ENCODE measurements around the gene ZNF581. TPM values are rescaled to one million over a fixed set of nuclear protein-coding genes. Genes with fewer than 3 reads are reported as not detected.
A peak's percentile ranks its signal among the peaks of the same experiment; 100 is the strongest.

The ZNF581 gene
- total and polyA plus RNA-seq, 4 donors = 2.1 to 7.3 (median 5.2) TPM

DNA sequence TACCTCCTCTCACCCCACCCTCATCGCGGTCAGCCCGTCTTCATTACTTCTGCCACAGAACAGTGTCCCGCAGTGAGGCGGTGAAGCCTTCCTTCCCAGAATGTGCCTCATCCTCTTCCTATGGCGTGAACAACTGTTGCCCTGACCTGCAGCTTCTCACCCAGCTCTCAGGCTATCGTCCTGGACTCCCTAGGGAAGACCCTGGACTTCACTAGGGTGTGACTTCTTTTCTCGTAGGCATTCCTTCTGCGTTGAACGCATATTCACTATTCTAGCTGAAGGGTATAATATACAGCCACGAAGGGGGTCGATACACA lies 37.0 kb upstream of the ZNF581 start:
- Histone ChIP-seq H3K9me3 (ENCODE audit: control insufficient read depth in 4 of 4, low read length in 3 of 4) (no peaks in the 10 kb centered on the region), H3K4me3 (ENCODE audit: low read depth in 1 of 3, low read length in 3 of 3) (peak overlapping the region; percentile 76 to 91 (median 91)), H3K27me3 (ENCODE audit: control insufficient read depth in 4 of 4, insufficient read depth in 4 of 4, low read length in 3 of 4) (no peaks in the 10 kb centered on the region), H3K36me3 (ENCODE audit: control insufficient read depth in 4 of 4, insufficient read depth in 3 of 4, low read depth in 1 of 4, low read length in 3 of 4) (peaks cover 0 to 8% (median 2%) of the 10 kb centered on the region in 4 donors), H3K27ac (ENCODE audit: low read depth in 1 of 2, low read length in 2 of 2) (peak overlapping the region; percentile 92), H3K9ac (ENCODE audit: low read depth in 1 of 2, low read length in 2 of 2) (no peak overlapping the region), H3K4me1 (ENCODE audit: control insufficient read depth in 4 of 4, insufficient read depth in 4 of 4, low read length in 3 of 4) (peaks cover 0 to 18% (median 16%) of the 10 kb centered on the region in 4 donors)
- TF ChIP-seq GABPA (IDR thresholded peaks at IDR 0.05 in 1 of 2, conservative IDR thresholded peaks at IDR 0.05 in 1 of 2) (no peak), FOXA1 (IDR thresholded peaks at IDR 0.05) (no peak), FOXA2 (IDR thresholded peaks at IDR 0.05) (no peak), RAD21 (IDR thresholded peaks at IDR 0.05) (no peak), EGR1 (IDR thresholded peaks at IDR 0.05; ENCODE audit: low read depth in 2 of 2) (no peak), HNF4G (IDR thresholded peaks at IDR 0.05) (no peak), YY1 (IDR thresholded peaks at IDR 0.05) (no peak), SP1 (IDR thresholded peaks at IDR 0.05) (no peak)
- TF ChIP-seq, protein P1, sequence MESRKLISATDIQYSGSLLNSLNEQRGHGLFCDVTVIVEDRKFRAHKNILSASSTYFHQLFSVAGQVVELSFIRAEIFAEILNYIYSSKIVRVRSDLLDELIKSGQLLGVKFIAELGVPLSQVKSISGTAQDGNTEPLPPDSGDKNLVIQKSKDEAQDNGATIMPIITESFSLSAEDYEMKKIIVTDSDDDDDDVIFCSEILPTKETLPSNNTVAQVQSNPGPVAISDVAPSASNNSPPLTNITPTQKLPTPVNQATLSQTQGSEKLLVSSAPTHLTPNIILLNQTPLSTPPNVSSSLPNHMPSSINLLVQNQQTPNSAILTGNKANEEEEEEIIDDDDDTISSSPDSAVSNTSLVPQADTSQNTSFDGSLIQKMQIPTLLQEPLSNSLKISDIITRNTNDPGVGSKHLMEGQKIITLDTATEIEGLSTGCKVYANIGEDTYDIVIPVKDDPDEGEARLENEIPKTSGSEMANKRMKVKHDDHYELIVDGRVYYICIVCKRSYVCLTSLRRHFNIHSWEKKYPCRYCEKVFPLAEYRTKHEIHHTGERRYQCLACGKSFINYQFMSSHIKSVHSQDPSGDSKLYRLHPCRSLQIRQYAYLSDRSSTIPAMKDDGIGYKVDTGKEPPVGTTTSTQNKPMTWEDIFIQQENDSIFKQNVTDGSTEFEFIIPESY (IDR thresholded peaks at IDR 0.05) = no peak
- TF ChIP-seq, protein P2, sequence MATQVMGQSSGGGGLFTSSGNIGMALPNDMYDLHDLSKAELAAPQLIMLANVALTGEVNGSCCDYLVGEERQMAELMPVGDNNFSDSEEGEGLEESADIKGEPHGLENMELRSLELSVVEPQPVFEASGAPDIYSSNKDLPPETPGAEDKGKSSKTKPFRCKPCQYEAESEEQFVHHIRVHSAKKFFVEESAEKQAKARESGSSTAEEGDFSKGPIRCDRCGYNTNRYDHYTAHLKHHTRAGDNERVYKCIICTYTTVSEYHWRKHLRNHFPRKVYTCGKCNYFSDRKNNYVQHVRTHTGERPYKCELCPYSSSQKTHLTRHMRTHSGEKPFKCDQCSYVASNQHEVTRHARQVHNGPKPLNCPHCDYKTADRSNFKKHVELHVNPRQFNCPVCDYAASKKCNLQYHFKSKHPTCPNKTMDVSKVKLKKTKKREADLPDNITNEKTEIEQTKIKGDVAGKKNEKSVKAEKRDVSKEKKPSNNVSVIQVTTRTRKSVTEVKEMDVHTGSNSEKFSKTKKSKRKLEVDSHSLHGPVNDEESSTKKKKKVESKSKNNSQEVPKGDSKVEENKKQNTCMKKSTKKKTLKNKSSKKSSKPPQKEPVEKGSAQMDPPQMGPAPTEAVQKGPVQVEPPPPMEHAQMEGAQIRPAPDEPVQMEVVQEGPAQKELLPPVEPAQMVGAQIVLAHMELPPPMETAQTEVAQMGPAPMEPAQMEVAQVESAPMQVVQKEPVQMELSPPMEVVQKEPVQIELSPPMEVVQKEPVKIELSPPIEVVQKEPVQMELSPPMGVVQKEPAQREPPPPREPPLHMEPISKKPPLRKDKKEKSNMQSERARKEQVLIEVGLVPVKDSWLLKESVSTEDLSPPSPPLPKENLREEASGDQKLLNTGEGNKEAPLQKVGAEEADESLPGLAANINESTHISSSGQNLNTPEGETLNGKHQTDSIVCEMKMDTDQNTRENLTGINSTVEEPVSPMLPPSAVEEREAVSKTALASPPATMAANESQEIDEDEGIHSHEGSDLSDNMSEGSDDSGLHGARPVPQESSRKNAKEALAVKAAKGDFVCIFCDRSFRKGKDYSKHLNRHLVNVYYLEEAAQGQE (IDR thresholded peaks at IDR 0.05) = no peak
- TF ChIP-seq, protein P3, sequence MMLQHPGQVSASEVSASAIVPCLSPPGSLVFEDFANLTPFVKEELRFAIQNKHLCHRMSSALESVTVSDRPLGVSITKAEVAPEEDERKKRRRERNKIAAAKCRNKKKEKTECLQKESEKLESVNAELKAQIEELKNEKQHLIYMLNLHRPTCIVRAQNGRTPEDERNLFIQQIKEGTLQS (IDR thresholded peaks at IDR 0.05) = no peak
- TF ChIP-seq, protein P4, sequence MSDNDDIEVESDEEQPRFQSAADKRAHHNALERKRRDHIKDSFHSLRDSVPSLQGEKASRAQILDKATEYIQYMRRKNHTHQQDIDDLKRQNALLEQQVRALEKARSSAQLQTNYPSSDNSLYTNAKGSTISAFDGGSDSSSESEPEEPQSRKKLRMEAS (IDR thresholded peaks at IDR 0.05) = no peak
- 25% methylated on average over 12 of the region's 12 CpGs for WGBS
- DNase-seq (ENCODE audit: low spot score) = no peak

DNA sequence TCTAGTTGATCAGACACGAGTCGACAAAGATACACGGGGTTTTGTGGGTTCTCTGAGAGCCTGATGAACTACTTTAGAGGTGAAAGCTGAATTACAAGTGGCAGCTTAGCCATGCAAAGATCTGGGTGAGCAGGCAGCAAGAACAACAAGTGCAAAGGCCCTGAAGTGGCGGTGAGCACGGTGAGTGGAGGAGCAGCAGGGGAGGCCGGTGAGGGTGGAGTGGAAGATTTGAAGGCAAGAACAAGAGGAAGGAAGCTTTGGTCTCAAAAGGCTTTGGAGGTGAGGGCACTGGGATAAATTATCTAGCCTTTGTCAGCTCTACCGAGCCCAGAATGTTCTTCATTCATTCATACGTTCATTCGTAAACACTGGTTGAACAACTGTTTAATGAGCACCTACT lies 36.6 kb upstream of the ZNF581 start:
- H3K4me1 ChIP-seq (ENCODE audit: control insufficient read depth in 4 of 4, insufficient read depth in 4 of 4, low read length in 3 of 4) = peaks cover 0 to 18% (median 15%) of the 10 kb centered on the region in 4 donors
- H3K27me3 ChIP-seq (ENCODE audit: control insufficient read depth in 4 of 4, insufficient read depth in 4 of 4, low read length in 3 of 4) = no peaks in the 10 kb centered on the region
- no peak overlapping the region for H3K9ac ChIP-seq (ENCODE audit: low read depth in 1 of 2, low read length in 2 of 2)
- no peak overlapping the region for H3K4me3 ChIP-seq (ENCODE audit: low read depth in 1 of 3, low read length in 3 of 3)
- peaks cover 0 to 8% (median 2%) of the 10 kb centered on the region in 4 donors for H3K36me3 ChIP-seq (ENCODE audit: control insufficient read depth in 4 of 4, insufficient read depth in 3 of 4, low read depth in 1 of 4, low read length in 3 of 4)
- no peaks in the 10 kb centered on the region for H3K9me3 ChIP-seq (ENCODE audit: control insufficient read depth in 4 of 4, low read length in 3 of 4)
- H3K27ac ChIP-seq (ENCODE audit: low read depth in 1 of 2, low read length in 2 of 2) = no peak overlapping the region
- WGBS = 80% methylated on average over 9 of the region's 9 CpGs
- TF ChIP-seq HNF4A (conservative IDR thresholded peaks at IDR 0.05) (no peak), TAF1 (conservative IDR thresholded peaks at IDR 0.05) (no peak)
- TF ChIP-seq, protein P3 (IDR thresholded peaks at IDR 0.05) = no peak
- TF ChIP-seq, protein P5, sequence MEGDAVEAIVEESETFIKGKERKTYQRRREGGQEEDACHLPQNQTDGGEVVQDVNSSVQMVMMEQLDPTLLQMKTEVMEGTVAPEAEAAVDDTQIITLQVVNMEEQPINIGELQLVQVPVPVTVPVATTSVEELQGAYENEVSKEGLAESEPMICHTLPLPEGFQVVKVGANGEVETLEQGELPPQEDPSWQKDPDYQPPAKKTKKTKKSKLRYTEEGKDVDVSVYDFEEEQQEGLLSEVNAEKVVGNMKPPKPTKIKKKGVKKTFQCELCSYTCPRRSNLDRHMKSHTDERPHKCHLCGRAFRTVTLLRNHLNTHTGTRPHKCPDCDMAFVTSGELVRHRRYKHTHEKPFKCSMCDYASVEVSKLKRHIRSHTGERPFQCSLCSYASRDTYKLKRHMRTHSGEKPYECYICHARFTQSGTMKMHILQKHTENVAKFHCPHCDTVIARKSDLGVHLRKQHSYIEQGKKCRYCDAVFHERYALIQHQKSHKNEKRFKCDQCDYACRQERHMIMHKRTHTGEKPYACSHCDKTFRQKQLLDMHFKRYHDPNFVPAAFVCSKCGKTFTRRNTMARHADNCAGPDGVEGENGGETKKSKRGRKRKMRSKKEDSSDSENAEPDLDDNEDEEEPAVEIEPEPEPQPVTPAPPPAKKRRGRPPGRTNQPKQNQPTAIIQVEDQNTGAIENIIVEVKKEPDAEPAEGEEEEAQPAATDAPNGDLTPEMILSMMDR (IDR thresholded peaks at IDR 0.05; ENCODE audit: low read depth, low read length, missing input control) = no peak
- DNase-seq (ENCODE audit: low spot score) = no peak

All from liver (tissue), 9 donors.